Trophoblast cell (in vitro differentiated cells and primary cell): ENCODE data around the gene METAP2.

ENCODE experiments used
- DNase-seq, 2 donors: peaks; one replicate each; pipeline ENCODE4 v3.0.0-alpha.2; 2016
- H2AFZ ChIP-seq: 2 replicates; pipeline ENCODE4 v1.6.1; 2013; ENCODE audit warnings: low read length, moderate library complexity, mild to moderate bottlenecking; ENCODE audit not compliant: insufficient read depth, poor library complexity
- H2AK5ac ChIP-seq: 2 replicates; pipeline ENCODE4 v1.6.1; 2013; ENCODE audit warnings: mild to moderate bottlenecking, low read length
- H2BK120ac ChIP-seq: 2 replicates; pipeline ENCODE4 v1.6.1; 2013; ENCODE audit warnings: low read length, mild to moderate bottlenecking, moderate library complexity; ENCODE audit not compliant: insufficient read depth, poor library complexity
- H2BK12ac ChIP-seq: 2 replicates; pipeline ENCODE4 v1.6.1; 2013; ENCODE audit warnings: mild to moderate bottlenecking, low read length, moderate library complexity
- H2BK5ac ChIP-seq: 2 replicates; pipeline ENCODE4 v1.6.1; 2013; ENCODE audit warnings: low read length, low read depth, moderate library complexity, mild to moderate bottlenecking; ENCODE audit not compliant: poor library complexity
- H3K14ac ChIP-seq: 2 replicates; pipeline ENCODE4 v1.6.1; 2013; ENCODE audit warnings: mild to moderate bottlenecking, low read length
- H3K18ac ChIP-seq: 2 replicates; pipeline ENCODE4 v1.6.1; 2013; ENCODE audit warnings: mild to moderate bottlenecking, low read length
- H3K23ac ChIP-seq: 2 replicates; pipeline ENCODE4 v1.6.1; 2013; ENCODE audit warnings: low read length
- H3K27ac ChIP-seq: 2 replicates; pipeline ENCODE4 v1.5.1; 2013; ENCODE audit warnings: low read depth, mild to moderate bottlenecking, inconsistent platforms, low read length, moderate library complexity
- H3K27me3 ChIP-seq: 2 replicates; pipeline ENCODE4 v1.6.1; 2013; ENCODE audit warnings: inconsistent platforms, mild to moderate bottlenecking, low read length, moderate library complexity; ENCODE audit not compliant: insufficient read depth
- H3K36me3 ChIP-seq, 2 experiments: 1 replicate in 1 of 2; 2 replicates in 1 of 2; pipeline ENCODE4 v1.6.1; 2013; ENCODE audit warnings: low read length in 2 of 2, mild to moderate bottlenecking in 2 of 2, moderate library complexity in 1 of 2; ENCODE audit not compliant: insufficient read depth in 2 of 2, control insufficient read depth in 1 of 2
- H3K4ac ChIP-seq: 2 replicates; pipeline ENCODE4 v1.6.1; 2013; ENCODE audit warnings: low read depth, mild to moderate bottlenecking, low read length, moderate library complexity
- H3K4me1 ChIP-seq, 2 experiments: 1 replicate in 1 of 2; 2 replicates in 1 of 2; pipeline ENCODE4 v1.6.1; 2013; ENCODE audit warnings: low read length in 2 of 2, mild to moderate bottlenecking in 2 of 2, moderate library complexity in 1 of 2; ENCODE audit not compliant: insufficient read depth in 2 of 2, control insufficient read depth in 1 of 2
- H3K4me2 ChIP-seq: 2 replicates; pipeline ENCODE4 v1.6.1; 2013; ENCODE audit warnings: inconsistent platforms, mild to moderate bottlenecking, low read length, moderate library complexity
- H3K4me3 ChIP-seq: 2 replicates; pipeline ENCODE4 v1.5.1; 2013; ENCODE audit warnings: mild to moderate bottlenecking, low read depth, low read length, inconsistent platforms
- H3K79me1 ChIP-seq: one replicate; pipeline ENCODE4 v1.6.1; 2013; ENCODE audit warnings: low read length
- H3K79me2 ChIP-seq: 2 replicates; pipeline ENCODE4 v1.6.1; 2013; ENCODE audit warnings: low read length, mild to moderate bottlenecking; ENCODE audit not compliant: control insufficient read depth, insufficient read depth, poor library complexity
- H3K9ac ChIP-seq: 2 replicates; pipeline ENCODE4 v1.6.1; 2013; ENCODE audit warnings: mild to moderate bottlenecking, low read length
- H3K9me3 ChIP-seq: 2 replicates; pipeline ENCODE4 v1.6.1; 2013; ENCODE audit warnings: low read depth, mild to moderate bottlenecking, control low read depth, inconsistent platforms, low read length; ENCODE audit not compliant: insufficient read depth
- H4K12ac ChIP-seq: 2 replicates; pipeline ENCODE4 v1.6.1; 2013; ENCODE audit warnings: low read depth, mild to moderate bottlenecking, low read length, moderate library complexity
- H4K8ac ChIP-seq: 2 replicates; pipeline ENCODE4 v1.6.1; 2013; ENCODE audit warnings: low read depth, mild to moderate bottlenecking, low read length, moderate library complexity
- H4K91ac ChIP-seq: one replicate; pipeline ENCODE4 v1.6.1; 2013; ENCODE audit warnings: low read depth, mild to moderate bottlenecking, low read length, moderate library complexity
- WGBS: extraction: QIAGEN DNeasy Blood & Tissue Kit; methylation state at CpG from one replicate; pipeline ENCODE4 v1.1.7; 2013; ENCODE audit warnings: missing lambda C conversion rate; ENCODE audit not compliant: insufficient read length, insufficient coverage; ENCODE audit errors: extremely low coverage; 5-methylcytosine and 5-hydroxymethylcytosine counted together

METAP2 gene

DNA sequence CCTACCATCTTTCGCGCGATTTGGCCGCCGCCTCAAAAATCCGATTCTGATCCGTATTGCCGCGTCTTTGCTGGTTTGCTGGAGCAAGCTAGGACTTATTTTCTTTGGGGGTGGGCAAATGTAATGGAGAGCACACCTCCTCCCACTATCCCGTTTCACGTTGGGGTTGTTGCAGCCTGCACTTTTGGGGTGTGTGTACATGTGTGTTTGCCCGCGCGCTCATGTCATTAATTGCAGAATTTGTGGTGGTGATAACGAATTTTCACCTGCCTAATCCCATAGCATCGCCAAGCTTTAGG lies 657 bp downstream of the METAP2 start:
- no peak overlapping the region for H2BK12ac ChIP-seq
- H3K79me1 ChIP-seq: peaks cover 10% of the 10 kb centered on the region
- peak overlapping the region; percentile 82 for H4K8ac ChIP-seq
- peak overlapping the region; percentile 59 for H3K14ac ChIP-seq
- H4K91ac ChIP-seq: peak overlapping the region; percentile 81
- H3K27ac ChIP-seq: no peak overlapping the region
- DNase-seq: peak in 1 of 2 donors; percentile 4
- peak overlapping the region; percentile 65 for H4K12ac ChIP-seq
- peaks cover 13% of the 10 kb centered on the region for H3K79me2 ChIP-seq
- no peak overlapping the region for H2BK120ac ChIP-seq
- H3K27me3 ChIP-seq: no peaks in the 10 kb centered on the region
- peak overlapping the region; percentile 37 for H2AFZ ChIP-seq
- peak overlapping the region; percentile 95 for H3K4ac ChIP-seq
- H3K4me1 ChIP-seq: no peaks in the 10 kb centered on the region
- no peak overlapping the region for H3K23ac ChIP-seq
- H2BK5ac ChIP-seq: no peak overlapping the region
- H3K36me3 ChIP-seq: peaks cover 4 to 14% of the 10 kb centered on the region in 2 experiments
- H3K9ac ChIP-seq: peak overlapping the region; percentile 97
- no CpG with 5 or more reads among the region's 16 CpGs for WGBS
- H3K4me3 ChIP-seq: peak overlapping the region; percentile 87
- H3K18ac ChIP-seq: peak overlapping the region; percentile 6
- peak overlapping the region; percentile 99 for H3K4me2 ChIP-seq
- H3K9me3 ChIP-seq: no peaks in the 10 kb centered on the region
- peak overlapping the region; percentile 71 for H2AK5ac ChIP-seq

DNA sequence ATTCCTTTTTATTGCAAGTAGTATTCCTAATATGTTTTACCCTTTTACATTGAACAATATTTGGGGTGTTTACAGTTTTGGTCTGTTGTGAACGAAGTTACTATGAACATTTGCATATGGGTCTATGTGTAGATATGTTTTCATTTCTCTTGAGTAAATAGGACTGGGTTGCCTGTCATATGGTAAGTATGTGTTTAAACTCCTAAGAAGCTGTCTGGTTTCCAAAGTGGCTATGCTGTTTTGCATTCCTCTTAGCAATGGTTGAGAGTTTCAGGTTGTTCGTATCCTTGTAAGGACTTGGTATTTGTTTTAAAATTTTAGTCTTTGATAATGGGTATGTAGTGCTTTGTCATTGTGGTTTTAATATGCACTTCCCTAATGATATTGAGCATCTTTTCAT lies 6.3 kb downstream of the METAP2 start:
- no peak overlapping the region for H4K8ac ChIP-seq
- no peak overlapping the region for H2AK5ac ChIP-seq
- peak in 1 of 2 donors; percentile 38 for DNase-seq
- H3K18ac ChIP-seq: no peak overlapping the region
- no peak overlapping the region for H3K27ac ChIP-seq
- no peak overlapping the region for H2AFZ ChIP-seq
- H2BK5ac ChIP-seq: no peak overlapping the region
- no peak overlapping the region for H3K4me3 ChIP-seq
- no peak overlapping the region for H2BK120ac ChIP-seq
- H3K9ac ChIP-seq: no peak overlapping the region
- H3K79me1 ChIP-seq: no peaks in the 10 kb centered on the region
- peaks cover 4% of the 10 kb centered on the region for H3K79me2 ChIP-seq
- no peak overlapping the region for H3K14ac ChIP-seq
- no peaks in the 10 kb centered on the region for H3K9me3 ChIP-seq
- H3K4me2 ChIP-seq: no peak overlapping the region
- H3K36me3 ChIP-seq: peaks cover 6 to 18% of the 10 kb centered on the region in 2 experiments
- no peak overlapping the region for H4K12ac ChIP-seq
- no peaks in the 10 kb centered on the region for H3K27me3 ChIP-seq
- WGBS: no CpG with 5 or more reads among the region's 2 CpGs
- no peak overlapping the region for H3K23ac ChIP-seq
- H4K91ac ChIP-seq: no peak overlapping the region
- no peak overlapping the region for H3K4ac ChIP-seq
- no peaks in the 10 kb centered on the region for H3K4me1 ChIP-seq
- H2BK12ac ChIP-seq: no peak overlapping the region

DNA sequence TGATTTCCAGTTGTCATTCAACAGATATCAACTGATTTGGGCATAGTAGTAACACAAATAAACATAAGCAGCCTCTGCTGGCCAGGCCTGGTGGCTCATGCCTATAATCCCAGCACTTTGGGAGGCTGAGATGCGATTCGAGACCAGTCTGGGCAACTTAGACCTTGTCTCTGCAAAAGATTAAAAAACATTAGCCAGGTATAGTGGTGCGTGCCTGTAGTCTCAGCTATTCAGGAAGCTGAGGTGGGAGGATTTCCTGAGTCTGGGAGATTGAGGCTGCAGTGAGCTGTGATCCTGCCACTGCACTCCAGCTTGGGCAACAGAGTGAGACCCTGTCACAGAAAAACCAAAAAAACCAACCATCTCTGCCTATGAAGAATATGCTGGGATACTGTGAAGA lies 7.1 kb downstream of the METAP2 start:
- Histone ChIP-seq H3K9me3 (no peaks in the 10 kb centered on the region), H4K8ac (no peak overlapping the region), H2BK120ac (no peak overlapping the region), H3K14ac (no peak overlapping the region), H3K27me3 (no peaks in the 10 kb centered on the region), H3K4me2 (no peak overlapping the region), H3K23ac (no peak overlapping the region), H2AFZ (no peak overlapping the region), H3K79me2 (peaks cover 2% of the 10 kb centered on the region), H2BK12ac (no peak overlapping the region), H3K4me1 (no peaks in the 10 kb centered on the region), H3K9ac (no peak overlapping the region), H3K4ac (no peak overlapping the region), H3K79me1 (no peaks in the 10 kb centered on the region), H3K27ac (no peak overlapping the region), H3K36me3 (peaks cover 4 to 17% of the 10 kb centered on the region in 2 experiments), H4K91ac (no peak overlapping the region), H2AK5ac (no peak overlapping the region), H4K12ac (no peak overlapping the region), H3K18ac (no peak overlapping the region), H3K4me3 (no peak overlapping the region), H2BK5ac (no peak overlapping the region)
- DNase-seq: no peak
- WGBS: no CpG with 5 or more reads among the region's 3 CpGs

DNA sequence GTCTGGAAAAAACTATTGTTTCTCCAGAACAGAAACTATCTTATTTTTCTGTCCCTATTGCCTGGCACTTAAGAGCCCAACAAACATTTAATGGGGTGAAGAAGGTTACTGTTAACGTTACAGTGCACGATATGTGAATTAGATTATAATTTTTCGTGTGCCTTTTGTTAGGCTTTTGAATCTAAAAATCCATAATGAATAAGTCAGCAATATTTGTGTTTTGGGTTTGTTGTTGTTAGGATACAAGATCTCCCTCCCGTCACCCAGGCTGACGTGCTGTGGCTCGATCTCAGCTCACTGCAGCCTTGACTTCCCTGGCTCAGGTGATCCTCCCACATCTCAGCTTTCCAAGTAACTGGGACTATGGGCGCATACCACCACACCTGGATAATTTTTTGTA lies 7.9 kb downstream of the METAP2 start:
- Histone ChIP-seq H3K27me3 (no peaks in the 10 kb centered on the region), H3K36me3 (peaks cover 6 to 18% of the 10 kb centered on the region in 2 experiments), H3K27ac (no peak overlapping the region), H2BK120ac (no peak overlapping the region), H3K79me1 (no peaks in the 10 kb centered on the region), H4K12ac (no peak overlapping the region), H3K79me2 (peaks cover 2% of the 10 kb centered on the region), H3K18ac (no peak overlapping the region), H2BK12ac (no peak overlapping the region), H3K9ac (no peak overlapping the region), H2BK5ac (no peak overlapping the region), H4K8ac (no peak overlapping the region), H3K4ac (no peak overlapping the region), H4K91ac (no peak overlapping the region), H3K9me3 (no peaks in the 10 kb centered on the region), H3K4me3 (no peak overlapping the region), H2AK5ac (no peak overlapping the region), H2AFZ (no peak overlapping the region), H3K4me2 (no peak overlapping the region), H3K4me1 (no peaks in the 10 kb centered on the region), H3K23ac (no peak overlapping the region), H3K14ac (no peak overlapping the region)
- WGBS: no CpG with 5 or more reads among the region's 7 CpGs
- DNase-seq: no peak
